Activated T-helper 1 cell treated with anti-CD3 and anti-CD28 coated beads, Interleukin-12 subunit alpha, Interleukin-12 subunit beta, Interleukin-2, Interleukin-4 antibody, amounts not matched to agents 30 ng/mL and 10 ng/mL and 1 ng/mL, durations not matched to agents 14 hours and 24 hours and 36 hours (primary cell): Measurements from ENCODE around the gene HES6. TPM values are rescaled to one million over a fixed set of nuclear protein-coding genes. Genes with fewer than 3 reads are reported as not detected.

Source experiments
- DNase-seq: peaks from one replicate; pipeline ENCODE4 v3.0.0; 2021; ENCODE audit warnings: low spot score
- H3K27ac Mint-ChIP-seq: one replicate; pipeline ENCODE4 v1.8.0; 2021; ENCODE audit warnings: mild to moderate bottlenecking, mixed read lengths
- H3K27me3 Mint-ChIP-seq: one replicate; pipeline ENCODE4 v1.8.0; 2022; ENCODE audit warnings: mild to moderate bottlenecking, moderate library complexity, mixed read lengths; ENCODE audit not compliant: insufficient read depth
- H3K36me3 Mint-ChIP-seq: one replicate; pipeline ENCODE4 v1.8.0; 2021; ENCODE audit warnings: low read depth, mixed read lengths
- H3K4me1 Mint-ChIP-seq: one replicate; pipeline ENCODE4 v1.8.0; 2021; ENCODE audit warnings: low read depth, mixed read lengths
- H3K4me3 Mint-ChIP-seq: one replicate; pipeline ENCODE4 v1.8.0; 2021; ENCODE audit warnings: mild to moderate bottlenecking, moderate library complexity, mixed read lengths
- H3K9me3 Mint-ChIP-seq: one replicate; pipeline ENCODE4 v1.8.0; 2021; ENCODE audit warnings: mixed read lengths
- intact Hi-C: fragments of 100-400 bp; cut with micrococcal nuclease; formaldehyde crosslinking; loops from one replicate; pipeline ENCODE4 v1.15.1; 2024
- total RNA-seq: library from RNA; stranded (reverse); gene quantifications from 2 replicates; pipeline ENCODE4 v1.2.3, GENCODE V29; 2022

The HES6 gene
- total RNA-seq, 1 donor from 2014 or later, result 11.2 TPM

GRCh38 chr2:238243496-238244076 lies 3.7 kb upstream of the HES6 start:
- Mint-ChIP-seq H3K27me3 (peaks cover 8% of the 10 kb centered on the region), H3K4me3 (no peak overlapping the region), H3K27ac (no peak overlapping the region), H3K36me3 (peaks cover 16% of the 10 kb centered on the region), H3K9me3 (no peaks in the 10 kb centered on the region), H3K4me1 (no peaks in the 10 kb centered on the region)
- intact Hi-C loops, result no loop called here
- DNase-seq, result no peak

GRCh38 chr2:238242731-238243495 lies 3.1 kb upstream of the HES6 start:
- H3K36me3 Mint-ChIP-seq, result peaks cover 14% of the 10 kb centered on the region
- no peak overlapping the region for H3K4me3 Mint-ChIP-seq
- intact Hi-C loops, result no loop called here
- H3K9me3 Mint-ChIP-seq, result no peaks in the 10 kb centered on the region
- peaks cover 15% of the 10 kb centered on the region for H3K27me3 Mint-ChIP-seq
- DNase-seq, result no peak
- H3K27ac Mint-ChIP-seq, result no peak overlapping the region
- no peaks in the 10 kb centered on the region for H3K4me1 Mint-ChIP-seq

- Mint-ChIP-seq H3K9me3 (no peaks in the 10 kb centered on the region), H3K4me1 (no peaks in the 10 kb centered on the region), H3K27me3 (peaks cover 20% of the 10 kb centered on the region), H3K4me3 (peak overlapping the region; percentile 1), H3K27ac (no peak overlapping the region), H3K36me3 (peaks cover 10% of the 10 kb centered on the region)
- intact Hi-C loops, result no loop called here
- DNase-seq, result no peak
Observed at GRCh38 chr2:238241970-238242369, 2.1 kb upstream of the HES6 start.

GRCh38 chr2:238240757-238241711 lies 1.2 kb upstream of the HES6 start:
- no peaks in the 10 kb centered on the region for H3K4me1 Mint-ChIP-seq
- H3K9me3 Mint-ChIP-seq, result no peaks in the 10 kb centered on the region
- no peak for DNase-seq
- peak overlapping the region; percentile 1 for H3K4me3 Mint-ChIP-seq
- H3K36me3 Mint-ChIP-seq, result peaks cover 7% of the 10 kb centered on the region
- H3K27ac Mint-ChIP-seq, result no peak overlapping the region
- H3K27me3 Mint-ChIP-seq, result peaks cover 28% of the 10 kb centered on the region
- intact Hi-C loops, result loop anchor here (1.0 kb wide), 4 partner anchors 10 to 181 kb away; partner anchors contain the start of genes ILKAP and PER2

GRCh38 chr2:238239543-238239862 lies 335 bp downstream of the HES6 start:
- no peak overlapping the region for H3K27ac Mint-ChIP-seq
- H3K4me1 Mint-ChIP-seq, result no peaks in the 10 kb centered on the region
- intact Hi-C loops, result no loop called here
- H3K9me3 Mint-ChIP-seq, result no peaks in the 10 kb centered on the region
- peaks cover 42% of the 10 kb centered on the region for H3K27me3 Mint-ChIP-seq
- no peak overlapping the region for H3K4me3 Mint-ChIP-seq
- H3K36me3 Mint-ChIP-seq, result peaks cover 2% of the 10 kb centered on the region
- no peak for DNase-seq

GRCh38 chr2:238238766-238239542 lies 884 bp downstream of the HES6 start:
- H3K36me3 Mint-ChIP-seq, result peaks cover under 1% of the 10 kb centered on the region
- H3K9me3 Mint-ChIP-seq, result no peaks in the 10 kb centered on the region
- intact Hi-C loops, result no loop called here
- peaks cover 44% of the 10 kb centered on the region for H3K27me3 Mint-ChIP-seq
- DNase-seq, result peak; percentile 34
- no peaks in the 10 kb centered on the region for H3K4me1 Mint-ChIP-seq
- H3K27ac Mint-ChIP-seq, result no peak overlapping the region
- H3K4me3 Mint-ChIP-seq, result peak overlapping the region; percentile 40

GRCh38 chr2:238238311-238238765 lies 1.5 kb downstream of the HES6 start:
- DNase-seq, result no peak
- Mint-ChIP-seq H3K4me1 (no peaks in the 10 kb centered on the region), H3K27me3 (peaks cover 51% of the 10 kb centered on the region), H3K36me3 (peaks cover 2% of the 10 kb centered on the region), H3K4me3 (peak overlapping the region; percentile 54), H3K9me3 (peaks cover 3% of the 10 kb centered on the region), H3K27ac (no peak overlapping the region)
- intact Hi-C loops, result no loop called here

GRCh38 chr2:238237431-238238135 lies 2.3 kb downstream of the HES6 start:
- Mint-ChIP-seq H3K27me3 (peaks cover 56% of the 10 kb centered on the region), H3K4me1 (no peaks in the 10 kb centered on the region), H3K36me3 (peaks cover 2% of the 10 kb centered on the region), H3K4me3 (peak overlapping the region; percentile 54), H3K9me3 (peaks cover 3% of the 10 kb centered on the region), H3K27ac (no peak overlapping the region)
- no peak for DNase-seq
- intact Hi-C loops, result no loop called here

- Mint-ChIP-seq H3K27ac (no peak overlapping the region), H3K36me3 (peaks cover 2% of the 10 kb centered on the region), H3K4me1 (peaks cover 9% of the 10 kb centered on the region), H3K4me3 (no peak overlapping the region), H3K9me3 (peaks cover 3% of the 10 kb centered on the region), H3K27me3 (peaks cover 57% of the 10 kb centered on the region)
- intact Hi-C loops, result no loop called here
- no peak for DNase-seq
Observed at GRCh38 chr2:238236571-238236970, 3.3 kb downstream of the HES6 start.

- intact Hi-C loops, result loop anchor here (2.0 kb wide), 1 partner anchor 269 kb away; the partner anchor contains the start of gene UBE2F
- no peak overlapping the region for H3K27ac Mint-ChIP-seq
- H3K9me3 Mint-ChIP-seq, result peaks cover 3% of the 10 kb centered on the region
- no peak overlapping the region for H3K4me3 Mint-ChIP-seq
- no peak for DNase-seq
- peaks cover 2% of the 10 kb centered on the region for H3K36me3 Mint-ChIP-seq
- peaks cover 13% of the 10 kb centered on the region for H3K4me1 Mint-ChIP-seq
- peaks cover 58% of the 10 kb centered on the region for H3K27me3 Mint-ChIP-seq
Observed at GRCh38 chr2:238235856-238236255, 4.0 kb downstream of the HES6 start.

- peak overlapping the region; percentile 66 for H3K4me3 Mint-ChIP-seq
- H3K9me3 Mint-ChIP-seq, result peaks cover 3% of the 10 kb centered on the region
- no peak for DNase-seq
- peaks cover 19% of the 10 kb centered on the region for H3K4me1 Mint-ChIP-seq
- peaks cover 62% of the 10 kb centered on the region for H3K27me3 Mint-ChIP-seq
- no peak overlapping the region for H3K27ac Mint-ChIP-seq
- intact Hi-C loops, result loop anchor here (2.0 kb wide), 1 partner anchor 269 kb away; the partner anchor contains the start of gene UBE2F
- peaks cover 2% of the 10 kb centered on the region for H3K36me3 Mint-ChIP-seq
Observed at GRCh38 chr2:238235331-238235732, 4.5 kb downstream of the HES6 start.
